ENCODE results near the gene TSPAN18. TPM values are rescaled to one million over a fixed set of nuclear protein-coding genes. Genes with fewer than 3 reads are reported as not detected.

TSPAN18 gene
- total and polyA plus RNA-seq, 2 experiments from 2014 or later, result 68.6 to 82.8 TPM

GRCh38 chr11:44749189-44749588, 22.4 kb downstream of the TSPAN18 start:
- no peak overlapping the region for H3K27ac ChIP-seq
- H3K36me3 ChIP-seq, result no peaks in the 10 kb centered on the region
- DNase-seq (ENCODE audit: low read depth in 1 of 2, low spot score in 1 of 2), result no peak
- H3K27me3 ChIP-seq, result no peaks in the 10 kb centered on the region
- H3K4me1 ChIP-seq (ENCODE audit: low read depth), result peaks cover 7% of the 10 kb centered on the region
- TF ChIP-seq CTCF (IDR thresholded peaks at IDR 0.05; ENCODE audit: low read depth, low read length), result no peak
- H3K4me3 ChIP-seq, result no peak overlapping the region
- H3K9me3 ChIP-seq (ENCODE audit: low read depth), result no peaks in the 10 kb centered on the region

- no peak for DNase-seq (ENCODE audit: low read depth in 1 of 2, low spot score in 1 of 2)
- Histone ChIP-seq H3K4me3 (no peak overlapping the region), H3K27ac (peak overlapping the region; percentile 64), H3K4me1 (ENCODE audit: low read depth) (peaks cover 16% of the 10 kb centered on the region), H3K27me3 (no peaks in the 10 kb centered on the region), H3K36me3 (no peaks in the 10 kb centered on the region), H3K9me3 (ENCODE audit: low read depth) (no peaks in the 10 kb centered on the region)
- no peak for TF ChIP-seq CTCF (IDR thresholded peaks at IDR 0.05; ENCODE audit: low read depth, low read length)
Observed at GRCh38 chr11:44750551-44751465, 24.0 kb downstream of the TSPAN18 start.

GRCh38 chr11:44752300-44752699, 25.5 kb downstream of the TSPAN18 start:
- no peaks in the 10 kb centered on the region for H3K36me3 ChIP-seq
- no peak for TF ChIP-seq CTCF (IDR thresholded peaks at IDR 0.05; ENCODE audit: low read depth, low read length)
- no peak for DNase-seq (ENCODE audit: low read depth in 1 of 2, low spot score in 1 of 2)
- H3K4me3 ChIP-seq, result no peak overlapping the region
- peaks cover 16% of the 10 kb centered on the region for H3K4me1 ChIP-seq (ENCODE audit: low read depth)
- H3K27me3 ChIP-seq, result no peaks in the 10 kb centered on the region
- no peak overlapping the region for H3K27ac ChIP-seq
- H3K9me3 ChIP-seq (ENCODE audit: low read depth), result no peaks in the 10 kb centered on the region

GRCh38 chr11:44752713-44753112, 26.0 kb downstream of the TSPAN18 start:
- TF ChIP-seq CTCF (IDR thresholded peaks at IDR 0.05; ENCODE audit: low read depth, low read length), result no peak
- DNase-seq (ENCODE audit: low read depth in 1 of 2, low spot score in 1 of 2), result no peak
- no peaks in the 10 kb centered on the region for H3K27me3 ChIP-seq
- H3K9me3 ChIP-seq (ENCODE audit: low read depth), result no peaks in the 10 kb centered on the region
- H3K27ac ChIP-seq, result no peak overlapping the region
- H3K4me3 ChIP-seq, result no peak overlapping the region
- peaks cover 16% of the 10 kb centered on the region for H3K4me1 ChIP-seq (ENCODE audit: low read depth)
- no peaks in the 10 kb centered on the region for H3K36me3 ChIP-seq

- Histone ChIP-seq H3K27ac (no peak overlapping the region), H3K4me1 (ENCODE audit: low read depth) (peaks cover 16% of the 10 kb centered on the region), H3K27me3 (no peaks in the 10 kb centered on the region), H3K36me3 (no peaks in the 10 kb centered on the region), H3K9me3 (ENCODE audit: low read depth) (no peaks in the 10 kb centered on the region), H3K4me3 (no peak overlapping the region)
- TF ChIP-seq CTCF (IDR thresholded peaks at IDR 0.05; ENCODE audit: low read depth, low read length), result no peak
- DNase-seq (ENCODE audit: low read depth in 1 of 2, low spot score in 1 of 2), result no peak
Observed at GRCh38 chr11:44753961-44754645, 27.3 kb downstream of the TSPAN18 start.

Data from cardiac muscle cell (in vitro differentiated cells and primary cell).